ENCODE measurements around the gene ARAF. TPM values are rescaled to one million over a fixed set of nuclear protein-coding genes. Genes with fewer than 3 reads are reported as not detected.

ARAF gene
- total and polyA plus RNA-seq, 2 of the 13 experiments (the other 11 are each of a cell fraction or from before 2014, with no cell fraction given): 18.0 to 33.1 TPM

GRCh38 chrX:47577424-47577823 is 16.4 kb downstream of the ARAF start:
- no peaks in the 10 kb centered on the region for H4K20me1 ChIP-seq (ENCODE audit: insufficient read depth, low read length)
- no peaks in the 10 kb centered on the region; a peak in 2 of 5 replicates for H3K27me3 ChIP-seq (ENCODE audit: control insufficient read depth in 1 of 2, insufficient read depth in 2 of 2, low read length in 2 of 2)
- intact Hi-C loops (cut with micrococcal nuclease; ENCODE audit: unreplicated experiment) (no loop called here), in situ Hi-C loops (cut with HindIII; ENCODE audit: extremely low pct_ligation_motif_present, low pct_unique_long_range_greater_than_20kb) (no loop called here)
- BruUV-seq (replicated peaks): no TSS peak
- no peaks in the 10 kb centered on the region for H3K79me2 ChIP-seq (ENCODE audit: insufficient read depth, low read length)
- ChIA-PET POLR2A (no interaction called here), CTCF (ENCODE audit: low intra/inter-chr PET ratio, low total read pairs) (no interaction called here)
- H3K4me3 ChIP-seq (replicated peaks in 1 of 3; ENCODE audit: insufficient read depth in 1 of 3, low read depth in 2 of 3, low read length in 3 of 3): no peak overlapping the region
- ATAC-seq (no peak), DNase-seq (ENCODE audit: low spot score) (no peak), FAIRE-seq (no peak)
- no peaks in the 10 kb centered on the region for H3K36me3 ChIP-seq (replicated peaks in 1 of 2; ENCODE audit: control insufficient read depth in 1 of 2, insufficient read depth in 2 of 2, low read length in 2 of 2)
- H3K4me1 ChIP-seq (ENCODE audit: insufficient read depth, low read length): peaks cover 23% of the 10 kb centered on the region
- TF ChIP-seq, protein P1, sequence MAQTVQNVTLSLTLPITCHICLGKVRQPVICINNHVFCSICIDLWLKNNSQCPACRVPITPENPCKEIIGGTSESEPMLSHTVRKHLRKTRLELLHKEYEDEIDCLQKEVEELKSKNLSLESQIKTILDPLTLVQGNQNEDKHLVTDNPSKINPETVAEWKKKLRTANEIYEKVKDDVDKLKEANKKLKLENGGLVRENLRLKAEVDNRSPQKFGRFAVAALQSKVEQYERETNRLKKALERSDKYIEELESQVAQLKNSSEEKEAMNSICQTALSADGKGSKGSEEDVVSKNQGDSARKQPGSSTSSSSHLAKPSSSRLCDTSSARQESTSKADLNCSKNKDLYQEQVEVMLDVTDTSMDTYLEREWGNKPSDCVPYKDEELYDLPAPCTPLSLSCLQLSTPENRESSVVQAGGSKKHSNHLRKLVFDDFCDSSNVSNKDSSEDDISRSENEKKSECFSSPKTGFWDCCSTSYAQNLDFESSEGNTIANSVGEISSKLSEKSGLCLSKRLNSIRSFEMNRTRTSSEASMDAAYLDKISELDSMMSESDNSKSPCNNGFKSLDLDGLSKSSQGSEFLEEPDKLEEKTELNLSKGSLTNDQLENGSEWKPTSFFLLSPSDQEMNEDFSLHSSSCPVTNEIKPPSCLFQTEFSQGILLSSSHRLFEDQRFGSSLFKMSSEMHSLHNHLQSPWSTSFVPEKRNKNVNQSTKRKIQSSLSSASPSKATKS (CRISPR knock-in tag; IDR thresholded peaks at IDR 0.05): no peak
- TF ChIP-seq ZNF768 (CRISPR knock-in tag; IDR thresholded peaks at IDR 0.05) (peak; percentile 76), ZFP37 (CRISPR knock-in tag; IDR thresholded peaks at IDR 0.05; ENCODE audit: borderline replicate concordance) (no peak)
- no peak overlapping the region for H3K27ac ChIP-seq (ENCODE audit: extremely low read length, insufficient read depth, low read length)
- WGBS (ENCODE audit: low lambda C conversion rate): 0% methylated on average over 2 of the region's 9 CpGs
- H3K9me3 ChIP-seq (ENCODE audit: low read length): no peaks in the 10 kb centered on the region
- no peak overlapping the region for H3K9ac ChIP-seq (ENCODE audit: insufficient read depth, low read depth, low read length)
- no peak overlapping the region for H3K4me2 ChIP-seq (ENCODE audit: low read depth, low read length)
- no peak overlapping the region for H2AFZ ChIP-seq (ENCODE audit: low read length)

- DNase-seq (ENCODE audit: low spot score) (no peak), ATAC-seq (no peak), FAIRE-seq (no peak)
- in situ Hi-C loops (cut with HindIII; ENCODE audit: extremely low pct_ligation_motif_present, low pct_unique_long_range_greater_than_20kb) (no loop called here), intact Hi-C loops (cut with micrococcal nuclease; ENCODE audit: unreplicated experiment) (no loop called here)
- no peaks in the 10 kb centered on the region for H3K36me3 ChIP-seq (replicated peaks in 1 of 2; ENCODE audit: control insufficient read depth in 1 of 2, insufficient read depth in 2 of 2, low read length in 2 of 2)
- H3K4me3 ChIP-seq (replicated peaks in 1 of 3; ENCODE audit: insufficient read depth in 1 of 3, low read depth in 2 of 3, low read length in 3 of 3): no peak overlapping the region
- no TSS peak for BruUV-seq (replicated peaks)
- WGBS (ENCODE audit: low lambda C conversion rate): 20% methylated on average over 1 of the region's 3 CpGs
- ChIA-PET CTCF (ENCODE audit: low intra/inter-chr PET ratio, low total read pairs) (no interaction called here), POLR2A (no interaction called here)
- H3K4me2 ChIP-seq (ENCODE audit: low read depth, low read length): no peak overlapping the region
- H3K79me2 ChIP-seq (ENCODE audit: insufficient read depth, low read length): no peaks in the 10 kb centered on the region
- H3K4me1 ChIP-seq (ENCODE audit: insufficient read depth, low read length): peaks cover 23% of the 10 kb centered on the region
- TF ChIP-seq ZC3H13 (CRISPR knock-in tag; IDR thresholded peaks at IDR 0.05) (no peak), ZNF501 (CRISPR knock-in tag; IDR thresholded peaks at IDR 0.05) (no peak), RAD21 (CRISPR knock-in tag; IDR thresholded peaks at IDR 0.05) (no peak), SPEN (CRISPR knock-in tag; IDR thresholded peaks at IDR 0.05; ENCODE audit: low read depth) (no peak), NRL (CRISPR knock-in tag; IDR thresholded peaks at IDR 0.05; ENCODE audit: borderline replicate concordance) (no peak), FLYWCH1 (CRISPR knock-in tag; IDR thresholded peaks at IDR 0.05) (no peak)
- no peaks in the 10 kb centered on the region for H4K20me1 ChIP-seq (ENCODE audit: insufficient read depth, low read length)
- H3K27me3 ChIP-seq (ENCODE audit: control insufficient read depth in 1 of 2, insufficient read depth in 2 of 2, low read length in 2 of 2): no peaks in the 10 kb centered on the region; a peak in 2 of 5 replicates
- H3K9me3 ChIP-seq (ENCODE audit: low read length): no peaks in the 10 kb centered on the region
- H3K9ac ChIP-seq (ENCODE audit: insufficient read depth, low read depth, low read length): no peak overlapping the region
- no peak overlapping the region for H2AFZ ChIP-seq (ENCODE audit: low read length)
- no peak overlapping the region for H3K27ac ChIP-seq (ENCODE audit: extremely low read length, insufficient read depth, low read length)
These were observed 16.9 kb downstream of the ARAF start for GRCh38 chrX:47577901-47578300.
